GM21723 (cell line): ENCODE results near the gene AUTS2.

Experiments used
- ATAC-seq: cut with Tn5 transposase; IDR thresholded peaks from one replicate; pipeline ENCODE4 v1.9.1; 2021; ENCODE audit warnings: mild to moderate bottlenecking, moderate library complexity; ENCODE audit not compliant: unreplicated experiment

Gene AUTS2

DNA sequence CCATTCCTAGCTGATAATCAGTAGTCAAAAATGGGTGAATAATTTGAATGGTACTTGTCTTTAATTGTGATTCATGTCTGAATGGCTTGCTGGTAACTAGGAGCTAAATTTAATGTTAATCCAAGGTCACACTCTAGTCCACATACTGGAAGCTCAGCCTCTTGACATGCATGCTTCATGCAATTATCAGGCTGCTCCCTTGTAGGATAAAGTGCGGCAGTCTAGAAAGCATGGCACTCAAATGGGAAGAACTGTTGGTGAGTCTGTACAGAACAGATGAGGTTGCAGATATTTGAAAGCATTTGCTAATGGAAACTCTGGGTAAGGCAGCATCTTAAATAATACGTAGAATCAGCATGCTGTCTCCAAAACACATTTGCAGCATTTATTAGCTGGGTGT, 499.4 kb downstream of the AUTS2 start:
- ATAC-seq = no peak

DNA sequence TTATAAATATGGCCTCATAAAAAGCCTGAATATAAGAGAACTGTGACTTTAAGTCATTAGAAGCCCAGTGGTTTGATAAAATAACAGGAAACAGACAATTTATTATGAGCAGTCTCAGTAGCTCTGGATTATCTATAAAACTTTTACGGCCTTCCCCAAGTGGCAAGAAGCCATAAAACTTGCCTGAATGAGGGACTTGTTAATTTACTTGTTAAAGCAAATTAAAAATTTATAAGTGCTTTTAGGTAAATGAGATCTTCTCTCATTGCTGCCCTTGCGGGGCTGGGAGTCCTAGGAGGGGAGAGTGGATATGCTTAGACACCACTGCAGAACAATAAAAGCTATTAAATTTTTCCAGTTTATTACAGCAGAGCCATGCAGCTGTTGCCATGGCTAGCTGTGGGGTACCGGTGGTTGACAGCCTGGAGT, 499.9 kb downstream of the AUTS2 start:
- ATAC-seq = no peak

DNA sequence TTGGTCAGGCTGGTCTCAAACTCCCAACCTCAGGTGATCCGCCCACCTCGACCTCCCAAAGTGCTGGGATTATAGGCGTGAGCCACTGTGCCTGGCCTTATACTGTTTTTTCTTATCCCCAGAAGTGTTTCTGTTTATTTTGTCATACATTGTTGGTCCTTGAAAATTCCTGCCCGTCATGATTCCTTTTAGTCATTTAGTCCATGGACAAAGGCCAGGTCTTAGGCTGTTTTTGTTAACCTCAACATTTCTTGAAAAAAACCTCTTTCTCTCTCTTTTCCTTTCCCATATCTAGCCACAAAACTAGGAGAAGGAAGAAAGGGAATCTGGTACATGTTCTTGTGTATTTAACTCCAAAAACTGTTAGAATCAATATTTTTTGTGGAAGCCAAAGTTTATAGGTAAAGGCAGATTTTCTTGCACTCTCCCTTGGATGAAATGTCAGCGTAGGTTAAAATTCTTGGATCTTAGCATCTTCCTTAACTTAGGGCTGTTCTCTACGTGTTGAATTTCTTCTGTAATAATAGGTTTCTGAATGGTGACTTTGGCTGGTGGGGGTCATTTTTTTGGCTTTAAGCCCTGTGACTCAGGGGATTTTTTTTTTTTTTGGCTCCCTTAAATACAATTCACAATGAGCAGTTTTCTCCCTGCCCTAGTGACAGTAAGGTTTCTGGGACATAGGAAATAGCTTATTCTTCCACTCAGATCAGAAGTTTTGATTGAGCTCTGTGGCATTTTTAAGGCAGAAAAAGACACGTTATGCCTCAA, 500.8 kb downstream of the AUTS2 start:
- ATAC-seq = no peak

DNA sequence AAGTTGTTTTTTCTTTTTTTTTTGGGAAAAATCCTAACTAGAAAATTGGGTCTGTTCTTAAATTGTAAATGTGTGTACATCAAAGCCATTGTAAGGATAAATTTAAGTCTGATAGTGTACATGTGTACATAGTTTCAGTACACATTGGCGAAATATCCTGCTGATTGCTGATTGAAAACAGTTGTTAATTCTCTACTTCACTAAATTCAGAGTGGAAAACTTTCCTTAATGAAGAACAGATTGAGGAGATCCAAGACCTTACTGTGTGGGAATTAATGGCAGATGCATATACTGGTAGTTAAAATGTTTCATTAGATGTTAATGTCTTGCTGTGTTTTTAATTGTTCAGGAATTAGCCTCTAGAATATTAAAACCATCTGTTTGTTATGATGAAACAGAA, 506.0 kb downstream of the AUTS2 start:
- ATAC-seq = no peak

- no peak for ATAC-seq
These were observed 514.8 kb downstream of the AUTS2 start for GRCh38 chr7:70113078-70113477.

DNA sequence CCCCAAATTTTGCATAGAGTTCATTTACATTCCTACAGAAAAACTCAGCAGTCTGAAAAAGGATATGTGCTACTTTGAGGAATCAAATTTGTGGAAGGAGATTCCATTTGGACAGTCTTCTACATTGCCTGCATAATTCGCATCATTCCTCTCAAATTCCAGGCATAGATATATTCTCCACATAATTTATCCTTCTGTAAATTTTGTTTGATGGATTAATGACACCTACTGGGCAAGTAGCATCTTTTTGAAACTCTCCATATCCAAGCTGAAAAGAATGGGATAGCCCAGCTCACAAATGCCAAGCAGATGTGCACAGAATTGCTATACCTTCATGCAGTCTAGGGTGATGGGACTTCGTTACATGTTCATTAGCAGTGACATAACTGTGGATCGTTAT, 515.3 kb downstream of the AUTS2 start:
- ATAC-seq = no peak

DNA sequence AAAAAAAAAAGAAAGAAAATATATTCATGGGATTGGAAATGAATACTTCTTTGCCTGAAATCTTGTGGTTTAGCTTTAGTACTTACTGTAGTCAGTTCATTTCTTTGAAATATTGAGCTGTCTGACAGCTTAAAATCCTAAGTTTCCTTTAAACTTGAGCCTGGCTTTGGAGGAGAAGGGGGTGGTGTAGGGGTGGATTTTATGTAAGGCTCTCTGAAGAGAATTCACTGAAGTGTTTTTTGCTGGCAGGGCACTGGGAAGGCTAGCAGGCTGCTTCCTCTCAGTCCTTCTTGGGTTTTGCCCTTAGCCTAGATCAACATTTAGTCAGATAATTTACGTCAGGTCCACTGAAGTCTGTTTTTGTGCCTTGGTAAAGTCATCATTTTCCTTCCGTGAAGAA, 516.5 kb downstream of the AUTS2 start:
- ATAC-seq = no peak

DNA sequence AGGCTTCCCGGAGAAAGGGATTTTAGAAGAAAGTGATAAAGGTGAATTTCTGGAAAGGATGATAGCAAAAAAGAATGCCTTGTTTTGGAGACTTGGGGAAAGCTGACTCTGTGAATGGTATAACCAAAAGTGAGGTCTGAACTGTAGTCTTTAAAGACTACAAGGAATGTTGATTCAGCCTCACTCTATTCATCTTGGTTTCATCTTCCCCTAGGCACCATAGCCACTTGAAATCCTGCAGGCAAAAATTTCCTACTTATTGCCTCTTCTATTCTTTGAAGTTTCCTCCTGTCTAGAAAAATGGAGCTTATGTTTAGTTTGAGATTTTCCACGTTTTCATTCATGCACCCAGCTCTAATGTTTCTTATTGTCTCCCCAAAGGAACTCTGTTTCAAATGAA, 518.0 kb downstream of the AUTS2 start:
- ATAC-seq = no peak

GRCh38 chr7:70116867-70117266, 518.6 kb downstream of the AUTS2 start:
- ATAC-seq = no peak

DNA sequence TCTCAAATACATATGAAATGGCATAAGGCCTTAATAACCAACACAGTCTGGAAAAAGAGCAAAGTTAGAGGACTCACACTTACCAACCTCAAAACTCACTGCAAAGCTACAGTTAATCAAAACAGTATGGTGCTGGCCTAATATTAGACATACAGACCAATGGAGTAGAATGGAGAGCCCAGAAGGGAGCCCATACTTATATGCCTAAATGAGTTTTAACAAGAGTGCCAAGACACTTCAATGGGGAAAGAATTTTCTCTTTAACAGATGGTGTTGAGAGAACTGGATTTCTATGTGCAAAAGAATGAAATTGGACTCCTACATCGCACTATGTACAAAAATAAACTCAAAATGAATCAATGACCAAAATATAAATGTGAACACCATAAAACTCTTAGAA, 522.6 kb downstream of the AUTS2 start:
- no peak for ATAC-seq

DNA sequence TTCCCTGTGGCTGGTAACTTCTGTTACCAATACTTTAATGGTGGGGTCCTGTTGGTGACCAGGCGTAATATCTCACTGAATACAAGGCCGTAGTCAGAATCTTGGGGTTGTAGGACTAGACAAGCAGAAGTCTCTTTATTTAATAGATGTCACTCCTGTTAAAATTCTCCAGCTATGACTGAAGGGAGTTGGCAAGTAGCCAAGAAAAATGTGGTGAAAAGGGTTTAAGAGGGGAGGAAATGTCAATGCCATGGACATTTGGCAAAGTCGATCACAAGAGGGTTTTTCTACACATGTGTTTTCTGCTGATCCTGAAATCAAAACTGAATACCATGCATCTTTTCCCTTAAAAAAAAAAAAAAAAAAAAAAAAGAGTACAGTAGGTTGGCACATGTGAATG, 533.5 kb downstream of the AUTS2 start:
- ATAC-seq = no peak

DNA sequence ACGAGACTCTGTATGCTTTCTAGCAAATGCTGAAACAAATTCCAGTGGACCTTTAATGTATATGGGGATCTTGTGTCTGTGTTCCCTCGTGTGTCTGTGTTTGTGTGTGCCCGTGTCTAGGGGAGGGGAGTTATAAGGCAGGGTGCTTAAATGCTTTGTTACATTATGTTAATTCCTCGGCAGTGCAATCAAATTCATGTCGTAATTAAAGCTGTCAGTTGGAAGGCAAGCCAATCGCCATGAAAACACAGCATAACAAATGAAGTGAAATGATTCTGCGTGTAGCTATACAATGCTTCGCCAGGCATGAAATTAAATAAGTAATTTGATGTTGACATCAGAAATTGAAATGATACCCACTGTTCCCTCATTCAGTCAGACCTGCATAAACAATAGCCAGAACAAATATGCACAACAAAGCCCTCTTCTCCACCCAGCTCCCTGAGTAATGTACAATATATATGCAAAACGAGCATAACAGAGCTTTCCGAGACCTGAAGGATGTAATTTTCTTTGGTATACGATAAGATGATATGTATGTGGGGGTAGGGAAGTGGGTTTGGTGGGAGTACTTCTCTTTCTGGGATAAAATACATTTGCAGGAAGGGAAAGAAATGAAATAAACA, 534.1 kb downstream of the AUTS2 start:
- no peak for ATAC-seq

DNA sequence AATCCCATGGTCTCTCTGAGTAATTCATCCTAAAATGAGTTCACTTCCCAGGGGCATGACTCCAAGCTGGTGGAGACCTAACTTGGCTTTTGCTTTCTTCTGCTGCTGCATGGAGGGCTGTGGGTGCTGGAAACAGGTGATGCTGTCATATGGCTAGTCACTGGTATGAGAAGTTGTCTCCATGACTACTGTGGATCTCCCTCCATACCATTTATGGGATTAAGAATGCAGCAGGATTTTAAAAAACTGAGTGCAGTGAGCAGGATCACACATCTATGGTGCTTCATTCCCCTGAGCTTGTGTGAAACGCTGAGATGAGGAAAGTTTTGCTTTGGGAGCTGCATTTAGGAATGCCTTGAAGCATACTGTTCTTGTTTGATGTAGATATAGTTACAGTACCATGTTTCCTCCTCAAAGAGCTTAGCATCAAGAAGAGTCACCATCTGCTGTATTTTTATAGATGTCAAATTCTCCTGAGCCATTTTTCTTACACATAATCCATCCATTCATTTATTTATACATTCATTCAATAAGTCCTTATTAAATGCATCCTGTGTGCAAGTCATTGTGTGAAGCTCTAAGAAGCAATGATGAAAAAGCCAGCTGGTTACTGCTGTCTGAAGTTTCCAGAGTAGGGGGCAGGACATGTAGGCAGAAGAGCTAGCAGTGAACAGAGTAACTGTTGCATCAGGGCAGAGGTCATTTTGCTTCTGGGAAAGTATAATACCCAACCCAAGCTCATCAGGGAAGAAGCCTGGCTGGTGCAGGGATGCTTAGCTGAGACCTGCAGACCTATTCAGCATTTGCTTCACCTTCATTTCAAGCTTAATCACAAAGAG, 534.8 kb downstream of the AUTS2 start:
- ATAC-seq = no peak

DNA sequence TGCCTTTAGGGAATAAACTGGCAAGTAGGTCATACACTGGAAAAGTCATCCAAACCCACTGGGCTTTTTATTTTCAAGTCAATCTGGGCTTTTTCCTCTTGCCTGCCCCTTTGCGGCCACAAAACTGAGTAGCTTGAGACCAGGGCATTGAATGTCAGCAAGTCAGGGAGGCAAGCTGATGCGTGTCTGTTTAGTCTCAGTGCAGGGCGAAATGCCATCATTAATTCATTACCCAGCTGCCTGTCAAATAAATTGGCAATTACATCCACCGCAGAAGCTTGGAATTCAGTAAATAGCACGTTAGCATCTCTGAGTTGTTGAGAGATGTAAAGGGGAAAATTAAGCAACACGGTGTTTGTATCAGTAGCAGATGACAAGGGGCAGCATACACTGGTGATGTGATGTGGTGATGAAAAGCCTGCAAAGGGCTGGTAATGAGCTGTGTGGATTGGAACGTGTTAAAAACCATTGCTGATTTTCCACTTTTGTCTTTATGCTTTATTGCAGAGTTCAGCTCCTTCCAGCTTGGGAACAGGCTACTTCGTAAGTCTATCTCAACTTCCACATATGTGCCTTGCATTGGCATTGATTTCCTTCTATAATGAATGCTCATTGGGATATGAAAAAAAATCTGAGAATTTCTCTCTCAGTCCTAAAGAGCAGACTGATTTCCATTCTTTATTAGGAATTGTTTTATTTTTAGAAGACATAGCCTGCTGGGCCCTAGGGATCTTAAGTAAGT, 535.9 kb downstream of the AUTS2 start:
- no peak for ATAC-seq

DNA sequence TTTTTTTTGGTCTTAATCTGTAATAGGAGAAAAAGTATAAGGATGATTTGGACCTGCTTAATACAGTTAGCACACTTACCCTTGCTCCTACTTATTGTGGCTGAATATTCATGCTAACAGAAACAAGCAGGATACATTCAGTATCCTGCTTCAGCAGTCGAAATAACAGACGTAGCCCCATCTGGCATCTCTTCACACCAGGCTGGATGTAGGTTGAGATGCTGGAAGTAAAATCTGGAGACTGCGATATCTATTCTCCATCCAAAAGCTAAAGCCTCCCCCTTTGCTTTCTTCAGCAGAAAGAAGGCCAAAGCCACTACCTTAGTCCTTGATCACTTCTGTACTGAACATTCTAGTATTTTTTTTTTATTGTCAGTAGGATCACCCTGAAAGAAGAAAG, 537.4 kb downstream of the AUTS2 start:
- ATAC-seq = no peak

DNA sequence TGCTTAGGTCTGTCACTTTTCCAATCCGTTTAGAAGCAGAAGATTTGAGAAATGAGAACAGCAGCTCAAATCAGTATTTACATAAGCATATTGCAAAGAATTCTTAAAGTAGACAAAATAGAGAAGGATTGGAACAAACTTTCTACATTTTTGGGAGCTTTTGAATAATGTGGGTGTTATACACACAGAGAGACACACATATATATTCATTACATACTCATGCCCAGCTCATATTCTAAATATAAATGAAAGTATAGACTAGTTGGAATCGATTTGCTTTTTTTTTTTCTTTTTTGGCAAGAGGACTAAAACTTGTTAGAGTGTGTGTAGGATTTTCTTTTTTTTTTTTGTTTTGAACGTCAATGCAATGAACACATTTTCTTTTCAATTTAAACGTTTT, 538.9 kb downstream of the AUTS2 start:
- ATAC-seq = no peak

DNA sequence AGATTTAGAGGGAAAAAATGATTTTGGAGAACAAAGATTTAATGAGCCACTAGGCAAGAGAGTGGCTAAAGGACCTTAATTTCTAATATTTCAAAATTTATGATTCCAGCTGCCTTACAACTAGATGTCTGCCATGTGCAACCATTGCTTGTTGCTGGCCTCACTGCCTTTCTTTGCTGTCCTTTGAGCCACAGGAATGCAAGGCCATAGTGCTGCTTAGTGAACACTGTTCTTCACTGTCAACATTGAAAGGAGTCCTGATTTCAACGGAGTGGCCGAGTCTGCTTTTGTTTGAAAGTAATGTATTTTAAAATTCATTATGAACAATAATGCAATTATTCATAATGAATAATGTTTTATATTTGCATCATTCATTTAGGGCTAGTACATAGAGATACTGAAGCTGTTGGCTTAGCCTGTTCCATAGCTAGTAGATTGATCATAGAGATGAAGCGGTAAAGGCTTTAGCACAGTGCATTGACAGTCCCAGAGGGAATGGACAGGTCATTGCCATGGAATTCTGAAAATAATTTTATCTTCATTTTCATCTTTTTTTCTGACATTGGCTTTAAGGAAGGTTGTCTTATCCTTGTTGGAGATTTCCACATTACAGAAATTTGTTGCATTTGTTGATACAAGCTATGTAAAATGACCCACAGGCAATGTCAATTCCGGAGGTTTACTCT, 544.1 kb downstream of the AUTS2 start:
- ATAC-seq = no peak

GRCh38 chr7:70143075-70144044, 545.1 kb downstream of the AUTS2 start:
- ATAC-seq = no peak

DNA sequence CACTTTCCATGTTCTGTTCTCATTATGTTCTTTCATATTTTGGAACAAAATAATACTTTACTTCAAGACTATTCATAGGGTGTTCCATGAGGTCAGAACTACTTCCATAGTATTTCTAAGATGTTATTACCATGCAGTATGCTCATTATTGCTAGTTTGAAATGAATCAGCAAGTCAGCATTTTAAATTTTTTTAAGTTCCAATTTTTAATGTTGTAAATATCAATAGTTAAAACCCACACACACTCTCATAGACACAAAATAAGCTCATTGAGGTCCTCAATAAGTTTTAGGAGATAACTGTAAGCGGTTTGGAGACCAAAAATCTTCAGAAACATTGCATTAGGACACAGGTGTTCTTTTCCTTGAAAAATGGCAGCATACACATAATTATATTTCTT, 550.7 kb downstream of the AUTS2 start:
- no peak for ATAC-seq
